GM21737 (cell line): ENCODE results near the gene LPIN2.
"Not testable (repeated sequence)": the region's sequence is repeated elsewhere in the genome, so short reads cannot be mapped to it uniquely, and the experiment has no call there.

Experiments
- ATAC-seq: cut with Tn5 transposase; IDR thresholded peaks from one replicate; pipeline ENCODE4 v1.9.1; 2021; ENCODE audit warnings: mild to moderate bottlenecking, moderate library complexity; ENCODE audit not compliant: unreplicated experiment

LPIN2 gene

DNA sequence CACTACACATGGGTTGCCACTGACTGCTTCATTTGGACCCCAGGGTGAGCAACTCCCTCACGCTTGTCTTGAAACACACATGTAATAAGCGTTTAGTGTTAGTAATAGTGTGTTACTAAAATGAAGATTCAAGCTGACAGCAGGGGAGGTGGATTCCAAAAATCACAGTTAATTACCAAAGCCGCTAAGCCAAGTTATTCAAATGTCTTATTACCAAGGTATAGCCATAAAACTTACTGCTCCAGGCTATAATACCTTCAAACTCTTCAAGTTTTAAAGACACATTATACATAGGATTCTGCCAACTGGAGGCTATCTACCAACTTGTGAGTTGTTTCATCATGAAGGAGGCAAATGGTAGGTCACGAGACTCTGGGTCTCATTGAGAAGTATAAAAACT lies 2.9 kb downstream of the LPIN2 start:
- no peak for ATAC-seq

DNA sequence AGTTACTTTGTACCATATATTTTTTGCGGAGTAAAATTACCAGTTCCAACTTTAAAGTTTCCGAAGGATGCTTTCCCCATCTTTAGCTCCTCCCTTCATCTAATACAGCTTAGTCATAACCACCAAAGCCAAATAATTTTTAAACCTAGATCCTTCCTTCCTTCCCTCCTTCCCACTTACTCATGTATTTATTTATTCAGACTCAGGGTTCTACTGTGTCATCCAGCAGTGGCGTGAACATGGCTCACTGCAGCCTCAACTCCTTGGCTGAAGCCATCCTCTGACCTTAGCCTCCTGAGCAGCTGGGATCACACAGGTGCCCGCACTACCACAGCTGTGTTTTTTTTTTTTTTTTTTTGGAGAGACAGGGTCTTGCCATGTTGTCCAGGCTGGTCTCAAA lies 4.4 kb downstream of the LPIN2 start:
- no peak for ATAC-seq

DNA sequence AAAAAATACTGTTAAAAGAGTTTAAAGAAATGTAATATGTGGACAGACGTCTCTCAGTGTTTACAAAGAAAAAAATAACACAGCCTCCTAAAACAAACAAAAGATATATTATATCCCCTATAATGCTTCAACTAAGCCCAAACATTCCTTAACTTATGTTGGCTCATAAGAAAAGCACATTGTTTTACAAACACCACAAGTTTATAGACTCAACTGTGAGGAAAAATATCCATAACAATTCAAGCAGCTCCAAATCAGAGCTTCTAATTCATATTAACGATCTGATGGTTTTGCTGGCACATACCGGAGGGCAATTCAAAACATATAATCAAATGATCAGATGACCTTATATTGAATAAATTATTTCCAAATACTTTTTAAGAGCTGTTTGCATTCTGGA lies 5.5 kb downstream of the LPIN2 start:
- ATAC-seq = no peak

DNA sequence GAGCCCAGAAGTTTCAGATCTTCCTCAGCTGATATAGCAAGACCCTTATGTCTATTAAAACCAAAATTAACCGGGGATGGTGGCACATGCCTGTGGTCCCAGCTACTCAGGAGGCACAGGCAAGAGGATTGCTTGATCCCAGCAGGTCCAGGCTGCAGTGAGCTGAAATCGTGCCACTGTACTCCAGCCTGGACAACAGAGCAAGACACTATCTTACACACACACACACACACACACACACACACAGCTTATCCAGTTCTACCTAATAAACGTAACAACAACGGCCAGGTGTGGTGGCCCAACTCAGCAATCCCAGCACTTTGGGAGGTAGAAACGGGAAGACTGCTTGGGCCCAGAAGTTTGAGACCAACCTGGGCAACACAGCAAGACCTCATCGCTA lies 7.5 kb downstream of the LPIN2 start:
- no peak for ATAC-seq

DNA sequence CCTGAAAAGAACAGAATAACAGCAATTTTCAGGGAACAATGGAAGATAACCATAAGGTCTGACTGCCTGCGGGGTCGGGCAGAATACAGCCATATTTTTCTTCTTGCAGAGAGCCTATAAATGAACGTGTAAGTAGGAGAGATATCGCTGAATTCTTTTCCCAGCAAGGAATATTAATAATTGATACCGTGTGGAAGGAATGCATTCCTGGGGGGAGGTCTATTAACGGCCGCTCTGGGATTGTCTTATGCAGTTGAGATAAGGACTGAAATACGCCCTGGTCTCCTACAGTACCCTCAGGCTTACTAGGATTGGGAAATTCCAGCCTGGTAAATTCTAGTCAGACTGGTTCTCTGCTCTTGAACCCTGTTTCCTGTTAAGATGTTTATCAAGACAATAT lies 9.2 kb downstream of the LPIN2 start:
- not testable (repeated sequence) for ATAC-seq

- no peak for ATAC-seq
Measured at GRCh38 chr18:3002732-3003131, 10.2 kb downstream of the LPIN2 start.

GRCh38 chr18:2998644-2999043 lies 14.3 kb downstream of the LPIN2 start:
- no peak for ATAC-seq

DNA sequence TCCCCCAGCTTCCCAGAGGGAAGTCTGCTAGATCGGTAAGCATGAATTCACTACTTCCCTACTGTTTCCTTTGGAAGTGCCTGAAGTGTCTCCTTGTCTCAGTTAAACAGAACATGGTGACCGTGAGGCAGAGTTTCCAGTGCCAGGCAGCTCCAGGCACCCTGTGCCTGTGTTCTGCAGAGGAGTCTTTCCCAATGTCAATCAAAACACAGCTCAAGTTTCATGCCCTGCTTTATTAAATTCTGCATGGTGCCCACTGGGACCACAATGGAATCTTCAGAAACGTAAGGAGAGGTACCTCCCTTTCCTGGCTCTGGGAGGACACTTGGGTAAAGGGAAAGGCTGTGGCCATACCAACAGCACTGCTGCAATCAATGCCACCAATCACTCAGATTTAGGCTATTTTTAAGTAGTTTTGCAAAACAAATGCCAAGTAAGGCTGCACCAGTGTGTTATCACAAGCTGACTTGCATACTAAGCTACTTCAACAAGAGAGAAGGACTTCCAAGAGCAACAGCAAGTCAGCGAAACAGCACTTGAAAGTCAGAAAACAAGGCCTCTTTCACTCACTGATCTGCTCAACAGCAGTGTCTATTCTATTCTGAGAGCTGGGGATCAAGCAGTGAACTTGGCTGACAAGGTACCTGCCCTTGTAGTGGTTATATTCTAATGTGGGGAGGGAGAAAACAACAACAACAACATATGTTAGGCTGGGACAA lies 14.9 kb downstream of the LPIN2 start:
- ATAC-seq = no peak

DNA sequence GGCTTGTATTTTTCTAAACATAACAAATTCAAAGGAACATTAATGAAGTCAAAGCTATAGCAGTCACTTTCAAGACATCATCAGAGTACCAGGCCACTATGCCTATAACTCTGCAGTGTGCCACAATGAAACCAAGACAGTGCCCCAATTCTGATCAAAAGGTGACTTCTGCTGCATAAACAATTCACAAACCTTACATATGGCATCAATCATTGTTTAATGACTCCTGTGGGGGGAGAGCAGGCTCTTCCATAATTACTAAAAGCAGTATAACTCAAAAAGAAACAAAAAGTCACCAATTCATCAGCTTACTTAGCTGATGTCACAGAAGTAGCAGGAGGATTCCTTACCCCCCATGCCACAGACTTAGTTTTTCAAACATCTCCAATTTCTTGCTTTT lies 15.5 kb downstream of the LPIN2 start:
- ATAC-seq = no peak

- peak; percentile 70 for ATAC-seq
Measured at GRCh38 chr18:2994603-2995432, 18.1 kb downstream of the LPIN2 start.

DNA sequence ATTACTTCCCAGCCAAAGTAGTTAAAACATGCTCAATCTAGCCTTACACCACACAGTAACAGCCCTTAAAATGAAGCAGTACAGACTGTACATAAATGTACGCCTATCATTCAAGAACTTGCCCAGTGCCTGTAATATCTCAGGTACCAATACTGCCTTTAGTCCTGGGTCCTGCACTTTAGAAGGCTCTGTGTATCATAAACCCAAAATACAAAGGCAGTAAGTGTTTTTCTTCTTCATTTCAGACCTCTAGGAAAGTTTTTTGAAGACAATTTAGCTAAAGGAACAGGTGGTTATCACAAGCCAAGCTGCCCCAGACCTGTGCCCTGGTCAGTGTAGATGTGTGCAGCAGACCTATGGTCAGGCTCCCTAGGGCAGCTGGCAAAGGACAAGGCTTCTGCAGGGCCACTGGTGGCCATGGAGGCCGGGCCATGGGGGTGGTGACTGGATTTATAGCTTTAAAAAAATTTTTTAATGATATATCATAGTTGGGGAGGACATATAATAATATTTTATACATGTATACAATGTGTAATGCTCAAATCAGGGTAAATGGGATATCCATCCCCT lies 18.8 kb downstream of the LPIN2 start:
- ATAC-seq = no peak

DNA sequence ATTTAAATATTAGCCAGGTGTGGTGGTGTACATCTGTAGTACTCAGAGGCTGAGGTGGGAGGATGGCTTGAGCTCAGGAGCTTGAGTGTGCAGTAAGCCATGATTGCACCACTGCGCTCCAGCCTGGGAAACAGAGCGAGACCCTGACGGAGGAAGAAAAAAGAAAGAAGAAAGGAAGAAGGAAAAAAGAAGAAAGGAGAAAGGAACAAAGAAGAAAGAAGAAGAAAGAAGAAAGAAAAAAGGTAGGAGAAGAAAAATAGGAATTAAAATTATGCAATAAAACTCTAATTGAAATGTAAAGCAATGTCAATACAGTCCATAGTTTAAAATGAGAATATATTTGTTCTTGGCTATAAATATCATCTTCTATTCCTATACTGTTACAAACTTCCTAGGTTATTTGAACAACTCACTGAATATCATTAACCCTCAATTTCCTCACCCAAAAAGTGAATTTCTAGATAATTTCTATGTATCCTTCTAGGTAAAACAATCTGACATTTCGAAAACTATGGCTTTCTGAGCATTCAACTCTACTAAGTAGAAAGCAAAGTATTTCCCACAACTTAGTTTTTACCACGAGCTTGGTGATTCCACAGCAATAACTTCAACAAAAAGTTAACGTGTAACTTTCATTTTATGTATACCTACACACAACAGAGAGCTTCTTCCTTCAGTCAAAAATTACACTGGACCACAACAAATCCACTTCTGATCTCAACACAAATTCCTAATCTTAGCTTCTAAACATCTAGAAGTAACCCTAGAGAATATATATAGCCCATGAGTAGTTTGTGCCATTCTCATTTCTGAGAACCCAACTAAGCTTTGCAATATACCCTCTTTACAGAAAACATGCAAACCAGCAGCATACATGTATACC lies 19.7 kb downstream of the LPIN2 start:
- no peak for ATAC-seq

- no peak for ATAC-seq
Measured at GRCh38 chr18:2990956-2991640, 21.8 kb downstream of the LPIN2 start.

DNA sequence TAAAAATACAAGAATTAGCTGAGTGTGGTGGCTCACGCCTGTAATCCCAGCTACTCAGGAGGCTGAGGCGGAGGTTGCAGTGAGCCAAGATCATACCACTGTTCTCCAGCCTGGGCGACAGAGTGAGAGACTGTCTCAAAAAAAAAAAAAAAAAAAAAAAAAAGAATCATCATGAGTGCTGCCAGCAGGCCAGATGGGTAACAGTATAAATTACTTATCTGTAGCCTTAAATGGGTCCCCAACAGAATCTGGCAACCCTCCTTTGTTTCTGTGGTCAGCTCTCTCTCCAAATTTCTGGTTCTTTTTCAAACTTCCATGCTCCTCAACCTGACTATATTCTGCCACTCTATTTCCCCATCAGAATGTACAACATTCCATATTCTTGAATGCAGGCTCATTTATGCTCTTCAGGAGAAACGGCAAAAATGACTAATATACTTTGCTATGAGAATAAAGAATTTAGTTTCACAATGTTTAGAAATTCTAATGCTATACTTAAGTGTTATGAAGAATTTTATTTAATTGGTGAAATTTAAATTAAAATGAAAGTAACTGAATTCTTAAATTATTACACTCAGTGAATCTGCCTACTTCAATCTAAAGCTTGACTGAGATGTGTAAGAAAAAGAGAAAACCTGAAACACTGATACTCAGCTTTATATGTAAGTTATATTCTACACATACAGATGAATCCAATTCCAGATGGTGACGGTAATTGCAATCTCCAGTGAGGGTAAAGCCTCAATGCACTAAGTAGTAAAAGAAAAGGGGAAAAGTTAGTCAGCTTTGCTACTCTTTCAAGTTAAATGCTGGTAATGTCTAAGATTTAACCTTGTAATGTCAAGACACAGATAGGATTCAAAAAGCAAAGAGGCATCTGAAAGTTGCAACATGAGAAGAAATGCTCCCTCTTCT lies 24.8 kb downstream of the LPIN2 start:
- ATAC-seq = no peak

- ATAC-seq = no peak
Measured at GRCh38 chr18:2986150-2986865, 26.6 kb downstream of the LPIN2 start.

DNA sequence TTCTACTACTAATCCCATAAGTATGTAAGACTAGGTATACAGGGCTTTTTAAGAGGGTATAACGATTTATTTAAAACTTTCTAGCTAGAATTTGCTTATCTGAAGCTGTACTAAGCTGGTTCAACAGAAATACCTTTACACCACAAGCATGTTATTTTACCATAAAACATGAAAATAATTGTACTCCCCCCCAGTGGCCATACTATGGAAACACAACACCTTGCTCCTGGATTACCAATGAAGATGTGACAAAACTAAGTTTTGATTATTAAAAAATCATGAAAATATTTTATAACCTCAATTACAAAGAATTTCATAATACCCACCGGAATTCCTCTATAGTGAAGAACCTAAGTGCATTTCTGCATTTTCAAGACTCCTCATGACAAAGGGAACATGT lies 27.3 kb downstream of the LPIN2 start:
- ATAC-seq = no peak

GRCh38 chr18:2984703-2985261 lies 28.2 kb downstream of the LPIN2 start:
- ATAC-seq = no peak

- ATAC-seq = no peak
Measured at GRCh38 chr18:2984091-2984490, 28.9 kb downstream of the LPIN2 start.

DNA sequence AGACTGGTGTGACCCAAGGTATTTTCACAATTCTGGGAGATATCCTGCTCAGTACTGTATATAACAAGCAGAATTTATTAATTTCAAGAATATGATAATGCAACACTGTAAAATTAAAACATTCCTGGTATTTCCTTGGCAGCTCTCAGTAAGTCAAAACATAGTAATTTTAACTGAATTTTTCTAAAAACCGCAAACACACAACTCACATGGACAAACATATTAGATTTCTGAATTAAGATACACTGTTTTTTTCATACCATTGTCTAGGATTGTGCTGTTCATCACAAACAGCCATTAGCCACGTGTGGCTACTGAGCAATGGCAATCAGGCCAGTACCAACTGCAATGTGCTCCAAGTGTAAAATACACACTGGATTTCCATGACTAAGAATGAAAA lies 29.6 kb downstream of the LPIN2 start:
- ATAC-seq = no peak
